Gastrocnemius medialis (tissue), 4 donors: ENCODE data around the gene PARN. TPM values are rescaled to one million over a fixed set of nuclear protein-coding genes. Genes with fewer than 3 reads are reported as not detected.

ENCODE experiments used
- ATAC-seq, 2 donors: fragments of 150-250 bp; one replicate each; pipeline ENCODE4 v1.9.1; 2016
- DNase-seq, 2 donors: peaks; one replicate each; pipeline ENCODE4 v3.0.0-alpha.2; 2019
- H3K27ac ChIP-seq, 4 donors: fragments of 200-600 bp; sonication (generic); 1 replicate in 1 of 4; 2 replicates in 3 of 4; pipeline ENCODE4 v1.5.1; 2016 to 2018; ENCODE audit warnings: mild to moderate bottlenecking in 2 of 4, moderate library complexity in 1 of 4
- H3K27me3 ChIP-seq, 3 donors: fragments of 200-600 bp; sonication (generic) in 2 of 3; 1 replicate in 1 of 3; 2 replicates in 2 of 3; pipeline versions ENCODE4 v1.5.1 to v1.6.0; 2016 to 2019; ENCODE audit warnings: mild to moderate bottlenecking in 1 of 3, moderate library complexity in 1 of 3
- H3K36me3 ChIP-seq, 2 donors: fragments of 200-600 bp; sonication (generic) in 1 of 2; one replicate each; pipeline ENCODE4 v1.5.1; 2017 to 2018
- H3K4me1 ChIP-seq, 2 donors: fragments of 200-600 bp; sonication (generic) in 1 of 2; one replicate each; pipeline ENCODE4 v1.5.1; 2016 to 2017; ENCODE audit warnings: mild to moderate bottlenecking in 2 of 2
- H3K4me3 ChIP-seq, 4 donors: fragments of 200-600 bp; sonication (generic) in 3 of 4; 1 replicate in 1 of 4; 2 replicates in 3 of 4; pipeline ENCODE4 v1.5.1; 2016 to 2019; ENCODE audit warnings: mild to moderate bottlenecking in 2 of 4
- H3K9me3 ChIP-seq, 3 donors: fragments of 200-600 bp; sonication (generic) in 2 of 3; 1 replicate in 1 of 3; 2 replicates in 2 of 3; pipeline ENCODE4 v1.5.1; 2016 to 2019
- CTCF ChIP-seq, 5 experiments: fragments of 450-650 bp in 3 of 5; fragments of 200-600 bp in 2 of 5; sonication (generic) in 2 of 5; IDR thresholded peaks in 4 of 5; conservative IDR thresholded peaks in 1 of 5; 1 replicate in 4 of 5; 2 replicates in 1 of 5; pipeline ENCODE4 v1.5.1; 2016 to 2019; ENCODE audit warnings: antibody characterized with exemption in 5 of 5, mild to moderate bottlenecking in 3 of 5, moderate library complexity in 3 of 5
- POLR2A ChIP-seq, 2 donors: fragments of 450-650 bp; IDR thresholded peaks; one replicate each; pipeline ENCODE4 v1.6.1; 2017; ENCODE audit warnings: antibody characterized with exemption in 2 of 2, mild to moderate bottlenecking in 2 of 2, moderate library complexity in 2 of 2
- in situ Hi-C, 4 donors: fragments of 200-750 bp; cut with MboI; loops; one replicate each; pipeline versions ENCODE4 v1.15.0 to v1.8.0; 2017; ENCODE audit warnings: low sequenced_read_pairs in 4 of 4
- intact Hi-C: fragments of 100-400 bp; cut with DNase I; formaldehyde crosslinking; loops from one replicate; pipeline ENCODE4 v1.15.1; 2023; ENCODE audit warnings: low total_unique reads
- total RNA-seq, 4 donors: library from RNA; depleted of rRNA; stranded (reverse); fragments of >200 nt; gene quantifications; one replicate each; pipeline versions ENCODE4 v1.1.0 to v1.2.3, GENCODE V29; 2016

The PARN gene
- total RNA-seq = 10 to 100 TPM; 18.8 to 44.9 (median 31.2) TPM

GRCh38 chr16:14629919-14630619 lies at the start of gene PARN:
PARN (minus strand) TSS chr16:14630260; CDS start chr16:14630125, 135 bp downstream.
- Histone ChIP-seq H3K9me3 (no peaks in the 10 kb centered on the region), H3K4me3 (peak within 1 kb of the TSS; percentile 73 to 92 (median 87)), H3K36me3 (peaks cover 0 to 34% of the 10 kb centered on the region in 2 donors), H3K4me1 (peaks cover 26 to 31% of the 10 kb centered on the region in 2 donors), H3K27ac (peak within 1 kb of the TSS; percentile 89 to 99 (median 96)), H3K27me3 (no peaks in the 10 kb centered on the region)
- TF ChIP-seq CTCF (IDR thresholded peaks at IDR 0.05 in 4 of 5, conservative IDR thresholded peaks at IDR 0.05 in 1 of 5) (no peak), POLR2A (IDR thresholded peaks at IDR 0.05) (peak; percentile 94 to 96)
- DNase-seq (peak; percentile 94 to 95), ATAC-seq (peak; percentile 71 to 75)
- intact Hi-C loops (loop anchor here (5.0 kb wide), 3 partner anchors 328 to 708 kb away; partner anchors contain the start of gene ERCC4), in situ Hi-C loops (no loop called here)

GRCh38 chr16:14678748-14679497 lies 48.9 kb upstream of the PARN start:
- no peaks in the 10 kb centered on the region for H3K4me1 ChIP-seq
- no peak overlapping the region for H3K27ac ChIP-seq
- no peaks in the 10 kb centered on the region for H3K36me3 ChIP-seq
- H3K4me3 ChIP-seq = no peak overlapping the region
- intact Hi-C loops (no loop called here), in situ Hi-C loops (no loop called here)
- no peaks in the 10 kb centered on the region for H3K27me3 ChIP-seq
- no peak for DNase-seq
- no peaks in the 10 kb centered on the region for H3K9me3 ChIP-seq
- no peak for ATAC-seq
- TF ChIP-seq CTCF (IDR thresholded peaks at IDR 0.05 in 4 of 5, conservative IDR thresholded peaks at IDR 0.05 in 1 of 5) (no peak), POLR2A (IDR thresholded peaks at IDR 0.05) (no peak)

- intact Hi-C loops = no loop called here
- TF ChIP-seq CTCF (IDR thresholded peaks at IDR 0.05 in 4 of 5, conservative IDR thresholded peaks at IDR 0.05 in 1 of 5) = no peak
- no peak for TF ChIP-seq POLR2A (IDR thresholded peaks at IDR 0.05)
- H3K4me3 ChIP-seq = no peak overlapping the region
Measured at GRCh38 chr16:14677627-14678026, 47.6 kb upstream of the PARN start.

GRCh38 chr16:14676633-14677032 lies 46.6 kb upstream of the PARN start:
- H3K4me1 ChIP-seq = no peaks in the 10 kb centered on the region
- in situ Hi-C loops = no loop called here
- no peak overlapping the region for H3K4me3 ChIP-seq
- no peaks in the 10 kb centered on the region for H3K9me3 ChIP-seq
- no peaks in the 10 kb centered on the region for H3K27me3 ChIP-seq
- ATAC-seq (no peak), DNase-seq (no peak)
- no peaks in the 10 kb centered on the region for H3K36me3 ChIP-seq
- TF ChIP-seq CTCF (IDR thresholded peaks at IDR 0.05 in 4 of 5, conservative IDR thresholded peaks at IDR 0.05 in 1 of 5) (no peak), POLR2A (IDR thresholded peaks at IDR 0.05) (no peak)
- no peak overlapping the region for H3K27ac ChIP-seq
- intact Hi-C loops = no loop called here

More at GRCh38 chr16:14677627-14678026, 47.6 kb upstream of the PARN start:
- Histone ChIP-seq H3K4me1 (no peaks in the 10 kb centered on the region), H3K27ac (no peak overlapping the region), H3K27me3 (no peaks in the 10 kb centered on the region), H3K36me3 (no peaks in the 10 kb centered on the region), H3K9me3 (no peaks in the 10 kb centered on the region)
- in situ Hi-C loops = no loop called here
- ATAC-seq (no peak), DNase-seq (no peak)
